SK-N-SH (cell line): Measurements from ENCODE around the gene AFAP1. TPM values are rescaled to one million over a fixed set of nuclear protein-coding genes. Genes with fewer than 3 reads are reported as not detected.

Experiments used
- CTCF ChIA-PET: fragments of 300-600, 350-600 bp; formaldehyde crosslinking; extraction: SDS; loops from one replicate; lab custom pipeline; 2021; lab: Yijun Ruan, JAX
- POLR2A ChIA-PET: fragments of 350-600 bp; sonication (Branson Sonifier 250); formaldehyde crosslinking; extraction: SDS; loops from one replicate; lab custom pipeline; 2020; ENCODE audit warnings: antibody characterized with exemption, inconsistent platforms; lab: Yijun Ruan, JAX
- DNase-seq: peaks from one replicate; pipeline ENCODE4 v3.0.0; 2012
- H2AFZ ChIP-seq: fragments of 200-600 bp; sonication (generic); 2 replicates; pipeline ENCODE4 v1.8.1; 2016; ENCODE audit warnings: antibody characterized with exemption, mild to moderate bottlenecking, low read depth
- H3F3A ChIP-seq: fragments of 200-600 bp; sonication (generic); replicated peaks from 2 replicates; pipeline ENCODE3; 2016; ENCODE audit warnings: antibody characterized with exemption, mild to moderate bottlenecking; ENCODE audit not compliant: insufficient read depth
- H3K27ac ChIP-seq, 2 experiments: fragments of 200-500 bp in 1 of 2; fragments of 200-600 bp in 1 of 2; sonication (Bioruptor generic) in 1 of 2; sonication (generic), shearing (Covaris generic) in 1 of 2; 2 replicates each; pipeline versions ENCODE4 v1.5.1 to v1.6.1; 2014 to 2016; ENCODE audit warnings: low read depth in 2 of 2, inconsistent platforms in 1 of 2, low read length in 1 of 2, mild to moderate bottlenecking in 1 of 2, mixed read lengths in 1 of 2
- H3K27me3 ChIP-seq: fragments of 200-600 bp; sonication (generic), shearing (Covaris generic); 2 replicates; pipeline ENCODE4 v1.6.1; 2016; ENCODE audit warnings: mixed run types; ENCODE audit not compliant: insufficient read depth
- H3K36me3 ChIP-seq, 2 experiments: fragments of 200-500 bp in 1 of 2; fragments of 200-600 bp in 1 of 2; sonication (Bioruptor generic) in 1 of 2; sonication (generic) in 1 of 2; replicated peaks in 1 of 2; 2 replicates each; pipeline versions ENCODE3 to v1.5.1; 2014 to 2016; ENCODE audit warnings: low read length in 1 of 2, mild to moderate bottlenecking in 1 of 2; ENCODE audit not compliant: insufficient read depth in 2 of 2, control insufficient read depth in 1 of 2
- H3K4me1 ChIP-seq, 2 experiments: fragments of 200-500 bp in 1 of 2; fragments of 200-600 bp in 1 of 2; sonication (Bioruptor generic) in 1 of 2; sonication (generic), shearing (Covaris generic) in 1 of 2; 2 replicates each; pipeline versions ENCODE4 v1.5.1 to v1.6.1; 2014 to 2016; ENCODE audit warnings: low read depth in 1 of 2, low read length in 1 of 2, mixed run types in 1 of 2; ENCODE audit not compliant: insufficient read depth in 2 of 2, control insufficient read depth in 1 of 2
- H3K4me2 ChIP-seq: fragments of 200-600 bp; sonication (generic), shearing (Covaris generic); 2 replicates; pipeline ENCODE4 v1.6.1; 2017; ENCODE audit warnings: mixed run types
- H3K4me3 ChIP-seq, 2 experiments: fragments of 200-500 bp in 1 of 2; fragments of 200-600 bp in 1 of 2; sonication (Bioruptor generic) in 1 of 2; sonication (generic), shearing (Covaris generic) in 1 of 2; 2 replicates each; pipeline versions ENCODE4 v1.5.1 to v1.8.1; 2014 to 2016; ENCODE audit warnings: low read depth in 2 of 2, inconsistent platforms in 1 of 2, low read length in 1 of 2, mild to moderate bottlenecking in 1 of 2, mixed read lengths in 1 of 2, moderate library complexity in 1 of 2
- H3K79me2 ChIP-seq: fragments of 200-600 bp; sonication (generic); 2 replicates; pipeline ENCODE4 v1.8.1; 2017; ENCODE audit warnings: mild to moderate bottlenecking; ENCODE audit not compliant: insufficient read depth
- H3K9ac ChIP-seq: fragments of 200-600 bp; sonication (generic); 2 replicates; pipeline ENCODE4 v1.6.1; 2017; ENCODE audit warnings: mixed run types
- H3K9me2 ChIP-seq: fragments of 200-600 bp; sonication (generic); 2 replicates; pipeline ENCODE4 v1.6.1; 2017; ENCODE audit warnings: mixed run types
- H3K9me3 ChIP-seq: fragments of 200-600 bp; sonication (generic); 2 replicates; pipeline ENCODE4 v1.6.1; 2017; ENCODE audit warnings: mixed run types, mild to moderate bottlenecking, moderate library complexity
- H4K20me1 ChIP-seq: fragments of 200-600 bp; sonication (generic); 2 replicates; pipeline ENCODE4 v1.6.1; 2017; ENCODE audit warnings: mild to moderate bottlenecking, mixed run types; ENCODE audit not compliant: insufficient read depth
- CHD2 ChIP-seq: fragments of 150-350 bp; IDR thresholded peaks from 2 replicates; pipeline ENCODE4 v1.6.1; 2018; ENCODE audit warnings: low read length; ENCODE audit not compliant: partially characterized antibody
- ELF1 ChIP-seq: IDR thresholded peaks from 2 replicates; pipeline ENCODE4 v1.4.0; 2012
- EP300 ChIP-seq, 2 experiments: IDR thresholded peaks; 2 replicates each; pipeline versions ENCODE4 v1.4.0 to v1.6.1; 2012; ENCODE audit warnings: borderline replicate concordance in 1 of 2, low read depth in 1 of 2, low read length in 1 of 2
- EZH2phosphoT487 ChIP-seq: fragments of 200-600 bp; sonication (generic); IDR thresholded peaks from 2 replicates; pipeline ENCODE4 v1.6.1; 2017; ENCODE audit warnings: low read depth, mixed run types, mild to moderate bottlenecking, antibody characterized with exemption, moderate library complexity, borderline replicate concordance
- FOSL2 ChIP-seq: IDR thresholded peaks from 2 replicates; pipeline ENCODE4 v1.4.0; 2012; ENCODE audit warnings: low read depth, mild to moderate bottlenecking, moderate library complexity, borderline replicate concordance
- FOXJ3 ChIP-seq: sonication (generic); formaldehyde crosslinking; IDR thresholded peaks from 2 replicates; pipeline ENCODE4 v1.5.1; 2020; ENCODE audit warnings: mild to moderate bottlenecking, missing genetic modification reagents
- FOXM1 ChIP-seq: IDR thresholded peaks from 2 replicates; pipeline ENCODE4 v1.4.0; 2012; ENCODE audit warnings: low read depth, mild to moderate bottlenecking
- GABPA ChIP-seq: IDR thresholded peaks from 2 replicates; pipeline ENCODE4 v1.4.0; 2012; ENCODE audit warnings: low read depth, mild to moderate bottlenecking
- GATA2 ChIP-seq: sonication (generic); formaldehyde crosslinking; IDR thresholded peaks from 2 replicates; pipeline ENCODE4 v1.5.0; 2020; ENCODE audit warnings: mild to moderate bottlenecking, missing genetic modification reagents
- IRF3 ChIP-seq: fragments of 150-350 bp; IDR thresholded peaks from 2 replicates; pipeline ENCODE4 v1.6.1; 2016; ENCODE audit warnings: mild to moderate bottlenecking, low read depth, low read length
- MEF2A ChIP-seq: IDR thresholded peaks from 2 replicates; pipeline ENCODE4 v1.4.0; 2012; ENCODE audit warnings: low read depth, borderline replicate concordance
- MXI1 ChIP-seq: IDR thresholded peaks from 2 replicates; pipeline ENCODE4 v1.6.1; 2012; ENCODE audit warnings: mild to moderate bottlenecking, low read depth, low read length, improper control_type of control experiment
- NRF1 ChIP-seq: IDR thresholded peaks from 2 replicates; pipeline ENCODE4 v1.6.1; 2012; ENCODE audit warnings: low read depth, mild to moderate bottlenecking, low read length
- PBX3 ChIP-seq: IDR thresholded peaks from 2 replicates; pipeline ENCODE4; 2012
- POLR2AphosphoS5 ChIP-seq: IDR thresholded peaks from 2 replicates; pipeline ENCODE4 v1.6.1; 2012; ENCODE audit warnings: low read depth, low read length
- RAD21 ChIP-seq: IDR thresholded peaks from 2 replicates; pipeline ENCODE4 v1.6.1; 2012; ENCODE audit warnings: mild to moderate bottlenecking, low read length
- RCOR1 ChIP-seq: fragments of 150-350 bp; IDR thresholded peaks from 2 replicates; pipeline ENCODE4 v1.6.1; 2017; ENCODE audit warnings: antibody characterized with exemption, low read length
- REST ChIP-seq: IDR thresholded peaks from 2 replicates; pipeline ENCODE4 v1.6.1; 2012; ENCODE audit warnings: mild to moderate bottlenecking, low read depth, low read length, moderate library complexity
- RFX5 ChIP-seq: IDR thresholded peaks from 2 replicates; pipeline ENCODE4 v1.6.1; 2012; ENCODE audit warnings: mild to moderate bottlenecking, improper control_type of control experiment, low read length
- RXRA ChIP-seq: IDR thresholded peaks from 2 replicates; pipeline ENCODE4 v1.4.0; 2012; ENCODE audit warnings: low read depth, mild to moderate bottlenecking, borderline replicate concordance
- SIN3A ChIP-seq: IDR thresholded peaks from 2 replicates; pipeline ENCODE4 v1.6.1; 2012; ENCODE audit warnings: low read depth, mild to moderate bottlenecking, low read length, moderate library complexity, borderline replicate concordance
- SMC3 ChIP-seq: IDR thresholded peaks from 2 replicates; pipeline ENCODE4 v1.6.1; 2012; ENCODE audit warnings: low read depth, low read length, improper control_type of control experiment
- TAF1 ChIP-seq: IDR thresholded peaks from 2 replicates; pipeline ENCODE4 v1.6.1; 2012; ENCODE audit warnings: low read depth, mild to moderate bottlenecking, low read length, moderate library complexity, borderline replicate concordance
- TCF12 ChIP-seq: IDR thresholded peaks from 2 replicates; pipeline ENCODE4 v1.4.0; 2012
- USF2 ChIP-seq: fragments of 150-350 bp; IDR thresholded peaks from 2 replicates; pipeline ENCODE4 v1.6.1; 2017; ENCODE audit warnings: antibody characterized with exemption, low read length, low read depth, borderline replicate concordance
- YY1 ChIP-seq: IDR thresholded peaks from 2 replicates; pipeline ENCODE4 v1.4.0; 2012; ENCODE audit warnings: low read depth, mild to moderate bottlenecking
- ZBTB33 ChIP-seq: IDR thresholded peaks from 2 replicates; pipeline ENCODE4 v1.4.0; 2012; ENCODE audit warnings: low read depth, borderline replicate concordance
- WGBS: methylation state at CpG from one replicate; pipeline ENCODE4 v1.1.6; 2017; ENCODE audit warnings: low lambda C conversion rate; 5-methylcytosine and 5-hydroxymethylcytosine counted together
- polyA plus RNA-seq, 3 experiments: library from polyadenylated mRNA; depleted of rRNA; stranded (reverse); fragments of >200 nt; gene quantifications; 2 replicates each; pipeline ENCODE4 v1.2.3, GENCODE V29; 2012

AFAP1 gene
- polyA plus RNA-seq, 1 of the 3 experiments (the other 2 are of a cell fraction): 67.9 TPM

GRCh38 chr4:7831330-7831729, 108.3 kb downstream of the AFAP1 start:
- Histone ChIP-seq H3K27ac (peak overlapping the region; percentile 71 to 99), H3K9ac (peak overlapping the region; percentile 55), H3K9me2 (no peaks in the 10 kb centered on the region), H3K9me3 (no peaks in the 10 kb centered on the region), H3K27me3 (no peaks in the 10 kb centered on the region), H3K36me3 (peaks cover 35 to 65% of the 10 kb centered on the region in 2 experiments), H3F3A (peaks cover 66% of the 10 kb centered on the region), H3K4me2 (peak overlapping the region; percentile 36; the same call in 1 of the 2 replicates), H3K4me1 (peaks cover 35 to 42% of the 10 kb centered on the region in 2 experiments), H3K79me2 (peaks cover 87% of the 10 kb centered on the region), H2AFZ (no peak overlapping the region), H4K20me1 (no peaks in the 10 kb centered on the region), H3K4me3 (no peak overlapping the region; a peak in 1 of 4 replicates)
- no peak for DNase-seq
- ChIA-PET POLR2A (no interaction called here), CTCF (interaction anchor here (1.1 to 1.2 kb wide), 3 partner anchors 10 to 100 kb away, joined by 3 to 5 read pairs (median 3); no protein-coding TSS in a partner anchor)
- 37% methylated on average over 7 of the region's 7 CpGs for WGBS
- TF ChIP-seq CHD2 (no peak), MXI1 (no peak), SIN3A (0 out of 2 replicates have a peak, but pooled peaks have one; percentile 57), FOXM1 (no peak), NRF1 (no peak), RCOR1 (no peak), YY1 (no peak), REST (no peak), RAD21 (no peak), POLR2AphosphoS5 (peak; percentile 29; the same call in 1 of the 2 replicates), TCF12 (peak; percentile 48), GABPA (no peak), ELF1 (no peak), GATA2 (CRISPR knock-in tag) (no peak), TAF1 (no peak), SMC3 (no peak), ZBTB33 (0 out of 2 replicates have a peak, but pooled peaks have one; percentile 23), MEF2A (peak; percentile 92), EP300 (IDR thresholded peaks at IDR 0.05; ENCODE audit: borderline replicate concordance in 1 of 2, low read depth in 1 of 2, low read length in 1 of 2) (no peak), RXRA (0 out of 2 replicates have a peak, but pooled peaks have one; percentile 8), EZH2phosphoT487 (no peak), IRF3 (no peak), RFX5 (no peak), FOSL2 (no peak), FOXJ3 (CRISPR knock-in tag) (no peak), USF2 (no peak), PBX3 (peak; percentile 55)
